ENCODE data around the gene STRIP2. TPM values are rescaled to one million over a fixed set of nuclear protein-coding genes. Genes with fewer than 3 reads are reported as not detected.

STRIP2 gene
- polyA plus RNA-seq, 1 donor from 2014 or later = 7.4 TPM

DNA sequence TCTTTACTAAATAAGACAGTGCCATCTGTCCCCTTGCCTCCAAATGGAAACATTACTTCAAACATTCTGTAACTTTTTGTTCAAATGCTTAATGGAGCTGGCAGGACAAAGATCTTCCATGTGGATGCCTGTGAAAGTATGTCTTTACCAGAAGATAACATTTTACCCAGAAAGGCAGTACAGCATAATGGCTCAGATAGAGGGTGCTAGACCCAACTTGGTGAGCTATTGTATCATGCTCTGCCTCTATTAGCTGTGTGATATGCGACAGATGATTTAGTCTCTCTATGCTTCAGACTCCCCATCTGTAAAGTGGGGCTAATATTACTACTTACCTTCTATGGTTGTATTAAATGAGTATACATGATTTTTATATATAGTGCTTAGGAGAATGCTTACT is 59.3 kb downstream of the STRIP2 start:
- Histone ChIP-seq H3K9me2 (ENCODE audit: insufficient read depth, low read length) (no peaks in the 10 kb centered on the region), H3K9me3 (ENCODE audit: low read length) (no peaks in the 10 kb centered on the region), H3K36me3 (ENCODE audit: insufficient read depth, low read length) (no peaks in the 10 kb centered on the region), H3K27ac (ENCODE audit: low read length) (no peak overlapping the region), H3K27me3 (ENCODE audit: insufficient read depth, low read depth, low read length) (no peaks in the 10 kb centered on the region), H2AFZ (ENCODE audit: low read depth, low read length) (no peak overlapping the region), H3K4me2 (ENCODE audit: low read length) (no peak overlapping the region), H3K4me3 (ENCODE audit: low read length) (no peak overlapping the region), H3K79me2 (replicated peaks; ENCODE audit: insufficient read depth, low read length) (no peaks in the 10 kb centered on the region), H3K9ac (ENCODE audit: low read length) (no peak overlapping the region), H3F3A (ENCODE audit: insufficient read depth, low read length, poor library complexity, severe bottlenecking) (no peaks in the 10 kb centered on the region), H4K20me1 (ENCODE audit: insufficient read depth) (no peaks in the 10 kb centered on the region)
- TF ChIP-seq, protein P1, sequence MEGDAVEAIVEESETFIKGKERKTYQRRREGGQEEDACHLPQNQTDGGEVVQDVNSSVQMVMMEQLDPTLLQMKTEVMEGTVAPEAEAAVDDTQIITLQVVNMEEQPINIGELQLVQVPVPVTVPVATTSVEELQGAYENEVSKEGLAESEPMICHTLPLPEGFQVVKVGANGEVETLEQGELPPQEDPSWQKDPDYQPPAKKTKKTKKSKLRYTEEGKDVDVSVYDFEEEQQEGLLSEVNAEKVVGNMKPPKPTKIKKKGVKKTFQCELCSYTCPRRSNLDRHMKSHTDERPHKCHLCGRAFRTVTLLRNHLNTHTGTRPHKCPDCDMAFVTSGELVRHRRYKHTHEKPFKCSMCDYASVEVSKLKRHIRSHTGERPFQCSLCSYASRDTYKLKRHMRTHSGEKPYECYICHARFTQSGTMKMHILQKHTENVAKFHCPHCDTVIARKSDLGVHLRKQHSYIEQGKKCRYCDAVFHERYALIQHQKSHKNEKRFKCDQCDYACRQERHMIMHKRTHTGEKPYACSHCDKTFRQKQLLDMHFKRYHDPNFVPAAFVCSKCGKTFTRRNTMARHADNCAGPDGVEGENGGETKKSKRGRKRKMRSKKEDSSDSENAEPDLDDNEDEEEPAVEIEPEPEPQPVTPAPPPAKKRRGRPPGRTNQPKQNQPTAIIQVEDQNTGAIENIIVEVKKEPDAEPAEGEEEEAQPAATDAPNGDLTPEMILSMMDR (IDR thresholded peaks at IDR 0.05; ENCODE audit: poor library complexity, severe bottlenecking) = no peak
- TF ChIP-seq EP300 (conservative IDR thresholded peaks at IDR 0.05; ENCODE audit: poor library complexity, severe bottlenecking) (no peak), TAF1 (IDR thresholded peaks at IDR 0.05; ENCODE audit: low read depth) (no peak), RAD21 (conservative IDR thresholded peaks at IDR 0.05) (no peak), MXI1 (conservative IDR thresholded peaks at IDR 0.05; ENCODE audit: poor library complexity, severe bottlenecking) (no peak), REST (IDR thresholded peaks at IDR 0.05; ENCODE audit: borderline replicate concordance) (no peak), SMC3 (conservative IDR thresholded peaks at IDR 0.05; ENCODE audit: poor library complexity) (no peak), EZH2 (IDR thresholded peaks at IDR 0.05; ENCODE audit: borderline replicate concordance, insufficient read depth, low read length, poor library complexity, severe bottlenecking) (no peak), POLR2AphosphoS5 (IDR thresholded peaks at IDR 0.05) (no peak)

GRCh38 chr7:129494041-129494440 is 59.8 kb downstream of the STRIP2 start:
- H4K20me1 ChIP-seq (ENCODE audit: insufficient read depth) = no peaks in the 10 kb centered on the region
- H3K9me3 ChIP-seq (ENCODE audit: low read length) = no peaks in the 10 kb centered on the region
- H2AFZ ChIP-seq (ENCODE audit: low read depth, low read length) = no peak overlapping the region
- no peaks in the 10 kb centered on the region for H3K79me2 ChIP-seq (replicated peaks; ENCODE audit: insufficient read depth, low read length)
- H3K9ac ChIP-seq (ENCODE audit: low read length) = no peak overlapping the region
- no peak overlapping the region for H3K4me3 ChIP-seq (ENCODE audit: low read length)
- no peaks in the 10 kb centered on the region for H3K36me3 ChIP-seq (ENCODE audit: insufficient read depth, low read length)
- TF ChIP-seq EP300 (conservative IDR thresholded peaks at IDR 0.05; ENCODE audit: poor library complexity, severe bottlenecking) (no peak), REST (IDR thresholded peaks at IDR 0.05; ENCODE audit: borderline replicate concordance) (no peak), MXI1 (conservative IDR thresholded peaks at IDR 0.05; ENCODE audit: poor library complexity, severe bottlenecking) (no peak), POLR2AphosphoS5 (IDR thresholded peaks at IDR 0.05) (no peak), TAF1 (IDR thresholded peaks at IDR 0.05; ENCODE audit: low read depth) (no peak), SMC3 (conservative IDR thresholded peaks at IDR 0.05; ENCODE audit: poor library complexity) (no peak), RAD21 (conservative IDR thresholded peaks at IDR 0.05) (no peak), EZH2 (IDR thresholded peaks at IDR 0.05; ENCODE audit: borderline replicate concordance, insufficient read depth, low read length, poor library complexity, severe bottlenecking) (no peak)
- TF ChIP-seq, protein P1 (IDR thresholded peaks at IDR 0.05; ENCODE audit: poor library complexity, severe bottlenecking) = no peak
- no peak overlapping the region for H3K27ac ChIP-seq (ENCODE audit: low read length)
- no peaks in the 10 kb centered on the region for H3K9me2 ChIP-seq (ENCODE audit: insufficient read depth, low read length)
- H3K27me3 ChIP-seq (ENCODE audit: insufficient read depth, low read depth, low read length) = no peaks in the 10 kb centered on the region
- H3K4me2 ChIP-seq (ENCODE audit: low read length) = no peak overlapping the region
- H3F3A ChIP-seq (ENCODE audit: insufficient read depth, low read length, poor library complexity, severe bottlenecking) = no peaks in the 10 kb centered on the region

Measured in neural cell (in vitro differentiated cells).